ENCODE results near the gene ENHO.
"Not testable (repeated sequence)": the region's sequence is repeated elsewhere in the genome, so short reads cannot be mapped to it uniquely, and the experiment has no call there.

ENHO gene

GRCh38 chr9:34493972-34494535 is 28.7 kb downstream of the ENHO start:
- Histone ChIP-seq H3K27ac (ENCODE audit: low read depth, low read length, severe bottlenecking) (no peak overlapping the region), H3K36me3 (ENCODE audit: control insufficient read depth, insufficient read depth, low read length) (no peaks in the 10 kb centered on the region), H3K4me3 (ENCODE audit: extremely low read depth, insufficient read depth, low read length, poor library complexity, severe bottlenecking) (no peak overlapping the region), H3K9me3 (ENCODE audit: control insufficient read depth, low read length) (no peaks in the 10 kb centered on the region), H3K4me1 (ENCODE audit: control insufficient read depth, insufficient read depth, low read length, poor library complexity, severe bottlenecking) (no peaks in the 10 kb centered on the region)
- 35 to 49% methylated on average over 5 to 7 of the region's 8 CpGs for WGBS, 2 experiments (ENCODE audit: insufficient coverage in 2 of 2)

GRCh38 chr9:34492051-34492450 is 30.7 kb downstream of the ENHO start:
- Histone ChIP-seq H3K4me3 (ENCODE audit: extremely low read depth, insufficient read depth, low read length, poor library complexity, severe bottlenecking) (no peak overlapping the region), H3K4me1 (ENCODE audit: control insufficient read depth, insufficient read depth, low read length, poor library complexity, severe bottlenecking) (no peaks in the 10 kb centered on the region), H3K9me3 (ENCODE audit: control insufficient read depth, low read length) (no peaks in the 10 kb centered on the region), H3K27ac (ENCODE audit: low read depth, low read length, severe bottlenecking) (no peak overlapping the region), H3K36me3 (ENCODE audit: control insufficient read depth, insufficient read depth, low read length) (no peaks in the 10 kb centered on the region)
- WGBS, 2 experiments (ENCODE audit: insufficient coverage in 2 of 2): 20% methylated on average over 1 of the region's 2 CpGs; no CpG with 5 or more reads in 1 of the 2 experiments

- Histone ChIP-seq H3K4me3 (ENCODE audit: extremely low read depth, insufficient read depth, low read length, poor library complexity, severe bottlenecking) (no peak overlapping the region), H3K36me3 (ENCODE audit: control insufficient read depth, insufficient read depth, low read length) (no peaks in the 10 kb centered on the region), H3K9me3 (ENCODE audit: control insufficient read depth, low read length) (no peaks in the 10 kb centered on the region), H3K4me1 (ENCODE audit: control insufficient read depth, insufficient read depth, low read length, poor library complexity, severe bottlenecking) (no peaks in the 10 kb centered on the region), H3K27ac (ENCODE audit: low read depth, low read length, severe bottlenecking) (no peak overlapping the region)
- 51 to 78% methylated on average over 2 of the region's 2 CpGs for WGBS, 2 experiments (ENCODE audit: insufficient coverage in 2 of 2)
These were observed 31.2 kb downstream of the ENHO start for GRCh38 chr9:34491596-34491995.

- H3K9me3 ChIP-seq (ENCODE audit: control insufficient read depth, low read length): no peaks in the 10 kb centered on the region
- 33 to 79% methylated on average over 1 to 3 of the region's 3 CpGs for WGBS, 2 experiments (ENCODE audit: insufficient coverage in 2 of 2)
- no peak overlapping the region for H3K27ac ChIP-seq (ENCODE audit: low read depth, low read length, severe bottlenecking)
- H3K36me3 ChIP-seq (ENCODE audit: control insufficient read depth, insufficient read depth, low read length): no peaks in the 10 kb centered on the region
- no peaks in the 10 kb centered on the region for H3K4me1 ChIP-seq (ENCODE audit: control insufficient read depth, insufficient read depth, low read length, poor library complexity, severe bottlenecking)
- no peak overlapping the region for H3K4me3 ChIP-seq (ENCODE audit: extremely low read depth, insufficient read depth, low read length, poor library complexity, severe bottlenecking)
These were observed 32.0 kb downstream of the ENHO start for GRCh38 chr9:34490760-34491159.

GRCh38 chr9:34490360-34490759 is 32.4 kb downstream of the ENHO start:
- Histone ChIP-seq H3K27ac (ENCODE audit: low read depth, low read length, severe bottlenecking) (no peak overlapping the region), H3K4me1 (ENCODE audit: control insufficient read depth, insufficient read depth, low read length, poor library complexity, severe bottlenecking) (no peaks in the 10 kb centered on the region), H3K4me3 (ENCODE audit: extremely low read depth, insufficient read depth, low read length, poor library complexity, severe bottlenecking) (no peak overlapping the region), H3K36me3 (ENCODE audit: control insufficient read depth, insufficient read depth, low read length) (no peaks in the 10 kb centered on the region), H3K9me3 (ENCODE audit: control insufficient read depth, low read length) (no peaks in the 10 kb centered on the region)
- 63 to 78% methylated on average over 1 of the region's 1 CpG for WGBS, 2 experiments (ENCODE audit: insufficient coverage in 2 of 2)

- no peaks in the 10 kb centered on the region for H3K9me3 ChIP-seq (ENCODE audit: control insufficient read depth, low read length)
- WGBS, 2 experiments (ENCODE audit: insufficient coverage in 2 of 2): no CpG with 5 or more reads among the region's 3 CpGs
- no peaks in the 10 kb centered on the region for H3K36me3 ChIP-seq (ENCODE audit: control insufficient read depth, insufficient read depth, low read length)
These were observed 36.2 kb downstream of the ENHO start for GRCh38 chr9:34486572-34486971.

GRCh38 chr9:34485822-34486221 is 37.0 kb downstream of the ENHO start:
- H3K27ac ChIP-seq (ENCODE audit: low read depth, low read length, severe bottlenecking): no peak overlapping the region
- H3K4me3 ChIP-seq (ENCODE audit: extremely low read depth, insufficient read depth, low read length, poor library complexity, severe bottlenecking): no peak overlapping the region
- H3K4me1 ChIP-seq (ENCODE audit: control insufficient read depth, insufficient read depth, low read length, poor library complexity, severe bottlenecking): no peaks in the 10 kb centered on the region
- no peaks in the 10 kb centered on the region for H3K9me3 ChIP-seq (ENCODE audit: control insufficient read depth, low read length)
- no peaks in the 10 kb centered on the region for H3K36me3 ChIP-seq (ENCODE audit: control insufficient read depth, insufficient read depth, low read length)
- WGBS, 2 experiments (ENCODE audit: insufficient coverage in 2 of 2): no CpG with 5 or more reads among the region's 6 CpGs

More at GRCh38 chr9:34486572-34486971, 36.2 kb downstream of the ENHO start:
- no peak overlapping the region for H3K4me3 ChIP-seq (ENCODE audit: extremely low read depth, insufficient read depth, low read length, poor library complexity, severe bottlenecking)
- no peaks in the 10 kb centered on the region for H3K4me1 ChIP-seq (ENCODE audit: control insufficient read depth, insufficient read depth, low read length, poor library complexity, severe bottlenecking)
- no peak overlapping the region for H3K27ac ChIP-seq (ENCODE audit: low read depth, low read length, severe bottlenecking)

GRCh38 chr9:34484678-34485077 is 38.1 kb downstream of the ENHO start:
- H3K36me3 ChIP-seq (ENCODE audit: control insufficient read depth, insufficient read depth, low read length): no peaks in the 10 kb centered on the region
- H3K4me1 ChIP-seq (ENCODE audit: control insufficient read depth, insufficient read depth, low read length, poor library complexity, severe bottlenecking): no peaks in the 10 kb centered on the region
- no peak overlapping the region for H3K4me3 ChIP-seq (ENCODE audit: extremely low read depth, insufficient read depth, low read length, poor library complexity, severe bottlenecking)
- no peaks in the 10 kb centered on the region for H3K9me3 ChIP-seq (ENCODE audit: control insufficient read depth, low read length)
- no peak overlapping the region for H3K27ac ChIP-seq (ENCODE audit: low read depth, low read length, severe bottlenecking)

- not testable (repeated sequence) for H3K4me3 ChIP-seq (ENCODE audit: extremely low read depth, insufficient read depth, low read length, poor library complexity, severe bottlenecking); H3K9me3 ChIP-seq (ENCODE audit: control insufficient read depth, low read length); H3K4me1 ChIP-seq (ENCODE audit: control insufficient read depth, insufficient read depth, low read length, poor library complexity, severe bottlenecking); H3K36me3 ChIP-seq (ENCODE audit: control insufficient read depth, insufficient read depth, low read length); H3K27ac ChIP-seq (ENCODE audit: low read depth, low read length, severe bottlenecking)
- WGBS, 2 experiments (ENCODE audit: insufficient coverage in 2 of 2): 96% methylated on average over 12 of the region's 27 CpGs; no CpG with 5 or more reads in 1 of the 2 experiments
These were observed 40.0 kb downstream of the ENHO start for GRCh38 chr9:34482746-34483145.

GRCh38 chr9:34481620-34482019 is 41.2 kb downstream of the ENHO start:
- 93 to 94% methylated on average over 4 to 5 of the region's 13 CpGs for WGBS, 2 experiments (ENCODE audit: insufficient coverage in 2 of 2)
- H3K4me3 ChIP-seq (ENCODE audit: extremely low read depth, insufficient read depth, low read length, poor library complexity, severe bottlenecking); H3K4me1 ChIP-seq (ENCODE audit: control insufficient read depth, insufficient read depth, low read length, poor library complexity, severe bottlenecking); H3K9me3 ChIP-seq (ENCODE audit: control insufficient read depth, low read length); H3K36me3 ChIP-seq (ENCODE audit: control insufficient read depth, insufficient read depth, low read length); H3K27ac ChIP-seq (ENCODE audit: low read depth, low read length, severe bottlenecking): not testable (repeated sequence)

- no peak overlapping the region for H3K27ac ChIP-seq (ENCODE audit: low read depth, low read length, severe bottlenecking)
- no peaks in the 10 kb centered on the region for H3K9me3 ChIP-seq (ENCODE audit: control insufficient read depth, low read length)
- H3K4me3 ChIP-seq (ENCODE audit: extremely low read depth, insufficient read depth, low read length, poor library complexity, severe bottlenecking): no peak overlapping the region
- no peaks in the 10 kb centered on the region for H3K4me1 ChIP-seq (ENCODE audit: control insufficient read depth, insufficient read depth, low read length, poor library complexity, severe bottlenecking)
- WGBS, 2 experiments (ENCODE audit: insufficient coverage in 2 of 2): 82 to 86% methylated on average over 3 to 4 of the region's 5 CpGs
- H3K36me3 ChIP-seq (ENCODE audit: control insufficient read depth, insufficient read depth, low read length): no peaks in the 10 kb centered on the region
These were observed 43.3 kb downstream of the ENHO start for GRCh38 chr9:34479431-34479866.

Measured in mesodermal cell (in vitro differentiated cells).